A673 (cell line): ENCODE data around the gene GALNT2.

Source experiments
- CTCF ChIP-seq: fragments of 300-800, 200-600 bp; sonication (generic); conservative IDR thresholded peaks from 2 replicates; pipeline ENCODE4 v1.5.1; 2017; ENCODE audit warnings: low read depth, mild to moderate bottlenecking, antibody characterized with exemption, low read length, moderate library complexity, mixed read lengths
- EZH2 ChIP-seq: fragments of 200-600 bp; sonication (generic); IDR thresholded peaks from 2 replicates; pipeline ENCODE4 v1.6.1; 2017; ENCODE audit warnings: borderline replicate concordance, low read depth, mild to moderate bottlenecking, mixed read lengths, antibody characterized with exemption, low read length; ENCODE audit not compliant: poor library complexity, severe bottlenecking

- no peak for TF ChIP-seq CTCF
- no peak for TF ChIP-seq EZH2
These were observed 260.2 kb downstream of the GALNT2 start for GRCh38 chr1:230326971-230327891.
